ENCODE measurements around the gene NPAT. TPM values are rescaled to one million over a fixed set of nuclear protein-coding genes. Genes with fewer than 3 reads are reported as not detected.

The NPAT gene
- polyA plus RNA-seq, 1 donor (not counting 4 experiments of a cell fraction or from before 2014, with no cell fraction given), result 8.0 TPM

GRCh38 chr11:108242422-108242821, 20.0 kb upstream of the NPAT start:
- TF ChIP-seq EZH2 (IDR thresholded peaks at IDR 0.05; ENCODE audit: low read length), result no peak
- TF ChIP-seq, protein P1, sequence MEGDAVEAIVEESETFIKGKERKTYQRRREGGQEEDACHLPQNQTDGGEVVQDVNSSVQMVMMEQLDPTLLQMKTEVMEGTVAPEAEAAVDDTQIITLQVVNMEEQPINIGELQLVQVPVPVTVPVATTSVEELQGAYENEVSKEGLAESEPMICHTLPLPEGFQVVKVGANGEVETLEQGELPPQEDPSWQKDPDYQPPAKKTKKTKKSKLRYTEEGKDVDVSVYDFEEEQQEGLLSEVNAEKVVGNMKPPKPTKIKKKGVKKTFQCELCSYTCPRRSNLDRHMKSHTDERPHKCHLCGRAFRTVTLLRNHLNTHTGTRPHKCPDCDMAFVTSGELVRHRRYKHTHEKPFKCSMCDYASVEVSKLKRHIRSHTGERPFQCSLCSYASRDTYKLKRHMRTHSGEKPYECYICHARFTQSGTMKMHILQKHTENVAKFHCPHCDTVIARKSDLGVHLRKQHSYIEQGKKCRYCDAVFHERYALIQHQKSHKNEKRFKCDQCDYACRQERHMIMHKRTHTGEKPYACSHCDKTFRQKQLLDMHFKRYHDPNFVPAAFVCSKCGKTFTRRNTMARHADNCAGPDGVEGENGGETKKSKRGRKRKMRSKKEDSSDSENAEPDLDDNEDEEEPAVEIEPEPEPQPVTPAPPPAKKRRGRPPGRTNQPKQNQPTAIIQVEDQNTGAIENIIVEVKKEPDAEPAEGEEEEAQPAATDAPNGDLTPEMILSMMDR (optimal IDR thresholded peaks at IDR 0.05 in 1 of 3, IDR thresholded peaks at IDR 0.05 in 1 of 3, conservative IDR thresholded peaks at IDR 0.05 in 1 of 3; ENCODE audit: extremely low read depth in 1 of 3, insufficient read depth in 2 of 3, low read length in 3 of 3), result no peak
- no peaks in the 10 kb centered on the region for H3K4me1 ChIP-seq (ENCODE audit: control insufficient read depth, extremely low read depth, insufficient read depth, low read length)
- no peaks in the 10 kb centered on the region for H3K79me2 ChIP-seq (ENCODE audit: control insufficient read depth, insufficient read depth, low read length)
- H3K9me3 ChIP-seq (ENCODE audit: control insufficient read depth, low read depth, low read length), result no peaks in the 10 kb centered on the region
- no peaks in the 10 kb centered on the region for H3K9me1 ChIP-seq (ENCODE audit: control insufficient read depth, extremely low read depth, insufficient read depth, low read length)
- no peak overlapping the region for H2AFZ ChIP-seq (ENCODE audit: control insufficient read depth, low read length)
- dilution Hi-C loops (cut with MboI; ENCODE audit: extremely low pct_ligation_motif_present, low sequenced_read_pairs), result no loop called here
- H3K36me3 ChIP-seq (ENCODE audit: control insufficient read depth in 2 of 2, extremely low read depth in 1 of 2, insufficient read depth in 2 of 2, low read length in 2 of 2), result peaks cover 1% of the 10 kb centered on the region in 2 experiments
- H3K27ac ChIP-seq (ENCODE audit: control insufficient read depth, insufficient read depth, low read length), result no peak overlapping the region
- H3K27me3 ChIP-seq (ENCODE audit: control insufficient read depth, extremely low read depth, insufficient read depth, low read length), result no peaks in the 10 kb centered on the region
- H3K4me3 ChIP-seq (ENCODE audit: control insufficient read depth in 2 of 3, extremely low read depth in 1 of 3, insufficient read depth in 2 of 3, low read depth in 1 of 3, low read length in 3 of 3), result no peak overlapping the region
- FAIRE-seq (no peak), DNase-seq (ENCODE audit: low read depth, low spot score) (no peak)
- no peak overlapping the region for H3K4me2 ChIP-seq (ENCODE audit: control insufficient read depth, extremely low read depth, insufficient read depth, low read depth, low read length)
- H4K20me1 ChIP-seq (ENCODE audit: control insufficient read depth, extremely low read depth, insufficient read depth, low read length), result no peaks in the 10 kb centered on the region
- no peak overlapping the region for H3K9ac ChIP-seq (ENCODE audit: control insufficient read depth, extremely low read depth, insufficient read depth, low read length)

GRCh38 chr11:108241330-108242037, 19.0 kb upstream of the NPAT start:
- H3K36me3 ChIP-seq (ENCODE audit: control insufficient read depth in 2 of 2, extremely low read depth in 1 of 2, insufficient read depth in 2 of 2, low read length in 2 of 2), result peaks cover 1 to 7% of the 10 kb centered on the region in 2 experiments
- H3K79me2 ChIP-seq (ENCODE audit: control insufficient read depth, insufficient read depth, low read length), result no peaks in the 10 kb centered on the region
- dilution Hi-C loops (cut with MboI; ENCODE audit: extremely low pct_ligation_motif_present, low sequenced_read_pairs), result no loop called here
- H3K4me3 ChIP-seq (ENCODE audit: control insufficient read depth in 2 of 3, extremely low read depth in 1 of 3, insufficient read depth in 2 of 3, low read depth in 1 of 3, low read length in 3 of 3), result no peak overlapping the region
- DNase-seq (ENCODE audit: low read depth, low spot score) (no peak), FAIRE-seq (no peak)
- H3K27ac ChIP-seq (ENCODE audit: control insufficient read depth, insufficient read depth, low read length), result no peak overlapping the region
- H4K20me1 ChIP-seq (ENCODE audit: control insufficient read depth, extremely low read depth, insufficient read depth, low read length), result no peaks in the 10 kb centered on the region
- TF ChIP-seq, protein P1 (optimal IDR thresholded peaks at IDR 0.05 in 1 of 3, IDR thresholded peaks at IDR 0.05 in 1 of 3, conservative IDR thresholded peaks at IDR 0.05 in 1 of 3; ENCODE audit: extremely low read depth in 1 of 3, insufficient read depth in 2 of 3, low read length in 3 of 3), result no peak
- no peak for TF ChIP-seq EZH2 (IDR thresholded peaks at IDR 0.05; ENCODE audit: low read length)
- no peak overlapping the region for H2AFZ ChIP-seq (ENCODE audit: control insufficient read depth, low read length)
- no peaks in the 10 kb centered on the region for H3K27me3 ChIP-seq (ENCODE audit: control insufficient read depth, extremely low read depth, insufficient read depth, low read length)
- H3K9ac ChIP-seq (ENCODE audit: control insufficient read depth, extremely low read depth, insufficient read depth, low read length), result no peak overlapping the region
- peaks cover 1% of the 10 kb centered on the region for H3K4me1 ChIP-seq (ENCODE audit: control insufficient read depth, extremely low read depth, insufficient read depth, low read length)
- no peak overlapping the region for H3K4me2 ChIP-seq (ENCODE audit: control insufficient read depth, extremely low read depth, insufficient read depth, low read depth, low read length)
- no peaks in the 10 kb centered on the region for H3K9me3 ChIP-seq (ENCODE audit: control insufficient read depth, low read depth, low read length)
- H3K9me1 ChIP-seq (ENCODE audit: control insufficient read depth, extremely low read depth, insufficient read depth, low read length), result no peaks in the 10 kb centered on the region

Measured in keratinocyte (primary cell).